A549 (cell line): ENCODE data around the gene GPD1L. TPM values are rescaled to one million over a fixed set of nuclear protein-coding genes. Genes with fewer than 3 reads are reported as not detected.
"Not testable (repeated sequence)": the region's sequence is repeated elsewhere in the genome, so short reads cannot be mapped to it uniquely, and the experiment has no call there.

Experiments used
- ATAC-seq, 2 experiments: fragments of 200-7000 bp in 1 of 2; fragments of >200 bp in 1 of 2; cut with Nextera tagmentation in 1 of 2; cut with Tn5 transposase in 1 of 2; 3 replicates each; pipeline versions ENCODE4 v1.8.0 to v1.9.1; 2018 to 2020; ENCODE audit warnings: mild to moderate bottlenecking in 1 of 2, moderate library complexity in 1 of 2
- CTCF ChIA-PET: fragments of 300-600 bp; sonication (Branson Sonifier 250); formaldehyde crosslinking; extraction: SDS; loops from one replicate; lab custom pipeline; 2021; ENCODE audit warnings: antibody characterized with exemption, inconsistent platforms; lab: Yijun Ruan, JAX
- POLR2A ChIA-PET: fragments of 350-600 bp; formaldehyde crosslinking; extraction: SDS; loops from one replicate; lab custom pipeline; 2021; ENCODE audit warnings: antibody characterized with exemption, inconsistent platforms; lab: Yijun Ruan, JAX
- DNase-seq, 2 experiments: peaks; one replicate each; pipeline versions ENCODE4 v3.0.0 to v3.0.0-alpha.2; 2011 to 2016; ENCODE audit warnings: low read depth in 1 of 2, low spot score in 1 of 2
- FAIRE-seq: peaks from 2 replicates; lab custom pipeline; 2011; peaks lifted over from hg19 to GRCh38; lab: Jason Lieb, UNC
- H3K27ac ChIP-seq, 2 experiments: fragments of >200 bp; sonication (Bioruptor Twin); formaldehyde crosslinking; 3 replicates each; pipeline ENCODE4 v1.5.1; 2016 to 2017
- H3K4me1 ChIP-seq: fragments of >200 bp; sonication (Bioruptor Twin); formaldehyde crosslinking; 3 replicates; pipeline ENCODE4 v1.6.1; 2016
- H3K4me2 ChIP-seq: fragments of >200 bp; sonication (Bioruptor Twin); formaldehyde crosslinking; 3 replicates; pipeline ENCODE4 v1.6.1; 2016
- H3K4me3 ChIP-seq: fragments of >200 bp; sonication (Bioruptor Twin); formaldehyde crosslinking; 3 replicates; pipeline ENCODE4 v1.5.1; 2016
- H3K9me3 ChIP-seq: fragments of >200 bp; sonication (Bioruptor Twin); formaldehyde crosslinking; 3 replicates; pipeline ENCODE4 v1.6.1; 2016
- BHLHE40 ChIP-seq: IDR thresholded peaks from 2 replicates; pipeline ENCODE4 v1.6.1; 2012; ENCODE audit warnings: low read depth, low read length, inconsistent platforms
- CEBPB ChIP-seq, 2 experiments: fragments of >200 bp in 1 of 2; sonication (Bioruptor Twin) in 1 of 2; formaldehyde crosslinking in 1 of 2; IDR thresholded peaks; 2 replicates each; pipeline ENCODE4 v1.6.1; 2012 to 2016
- CHD4 ChIP-seq: fragments of 200-600 bp; sonication (generic); IDR thresholded peaks from 2 replicates; pipeline ENCODE4 v1.6.1; 2016; ENCODE audit warnings: antibody characterized with exemption, mild to moderate bottlenecking, borderline replicate concordance
- E2F6 ChIP-seq: IDR thresholded peaks from 2 replicates; pipeline ENCODE4 v1.6.1; 2012; ENCODE audit warnings: low read depth, borderline replicate concordance
- EHMT2 ChIP-seq: fragments of 200-600 bp; sonication (generic); IDR thresholded peaks from 2 replicates; pipeline ENCODE4 v1.6.1; 2016; ENCODE audit warnings: antibody characterized with exemption, low read depth, mild to moderate bottlenecking, moderate library complexity
- ELK1 ChIP-seq: fragments of 150-350 bp; IDR thresholded peaks from 2 replicates; pipeline ENCODE4 v1.6.1; 2014; ENCODE audit warnings: low read depth, mild to moderate bottlenecking, low read length
- FOXS1 ChIP-seq: fragments of 250-450 bp; sonication (Bioruptor Pico); IDR thresholded peaks from 2 replicates; pipeline ENCODE4 v1.5.0; 2020; ENCODE audit warnings: mild to moderate bottlenecking, moderate library complexity
- GATA3 ChIP-seq: IDR thresholded peaks from 2 replicates; pipeline ENCODE4 v1.6.1; 2012; ENCODE audit warnings: borderline replicate concordance
- HDAC2 ChIP-seq: fragments of 200-600 bp; sonication (generic); IDR thresholded peaks from 2 replicates; pipeline ENCODE4 v1.6.1; 2016
- HOXA7 ChIP-seq: fragments of 250-450 bp; sonication (Bioruptor Pico); IDR thresholded peaks from 2 replicates; pipeline ENCODE4 v1.5.0; 2020; ENCODE audit warnings: mild to moderate bottlenecking, moderate library complexity
- HOXB5 ChIP-seq: fragments of 250-450 bp; sonication (Bioruptor Pico); IDR thresholded peaks from 2 replicates; pipeline ENCODE4 v1.5.0; 2020; ENCODE audit warnings: mild to moderate bottlenecking, moderate library complexity
- JUNB ChIP-seq: fragments of >200 bp; sonication (Bioruptor Twin); formaldehyde crosslinking; IDR thresholded peaks from 2 replicates; pipeline ENCODE4 v1.6.1; 2016
- KDM1A ChIP-seq: fragments of 200-600 bp; sonication (generic); IDR thresholded peaks from 2 replicates; pipeline ENCODE4 v1.6.1; 2016; ENCODE audit warnings: low read depth, mild to moderate bottlenecking
- MAFK ChIP-seq: fragments of 450-650 bp; IDR thresholded peaks from 2 replicates; pipeline ENCODE4 v1.6.1; 2014; ENCODE audit not compliant: partially characterized antibody
- MYC ChIP-seq: IDR thresholded peaks from 2 replicates; pipeline ENCODE4 v1.6.1; 2012; ENCODE audit warnings: mild to moderate bottlenecking, inconsistent platforms, low read length, improper control_type of control experiment, borderline replicate concordance
- RAD21 ChIP-seq, 2 experiments: fragments of >200 bp in 1 of 2; sonication (Bioruptor Twin) in 1 of 2; formaldehyde crosslinking in 1 of 2; IDR thresholded peaks in 1 of 2; conservative IDR thresholded peaks in 1 of 2; 2 replicates in 1 of 2; 3 replicates in 1 of 2; pipeline ENCODE4 v1.6.1; 2012 to 2018; ENCODE audit warnings: inconsistent platforms in 1 of 2
- RARB ChIP-seq: fragments of 250-450 bp; sonication (Bioruptor Pico); IDR thresholded peaks from 2 replicates; pipeline ENCODE4 v1.8.0; 2021; ENCODE audit warnings: mild to moderate bottlenecking, moderate library complexity
- RNF2 ChIP-seq: fragments of 200-600 bp; sonication (generic); IDR thresholded peaks from 2 replicates; pipeline ENCODE4 v1.6.1; 2016; ENCODE audit warnings: low read depth, mild to moderate bottlenecking, antibody characterized with exemption, moderate library complexity, borderline replicate concordance
- SREBF2 ChIP-seq: fragments of 450-650 bp; IDR thresholded peaks from 2 replicates; pipeline ENCODE4 v1.6.1; 2014; ENCODE audit warnings: mild to moderate bottlenecking, moderate library complexity
- TFCP2L1 ChIP-seq: fragments of 250-450 bp; sonication (Bioruptor Pico); IDR thresholded peaks from 2 replicates; pipeline ENCODE4 v1.5.0; 2021; ENCODE audit warnings: mild to moderate bottlenecking
- ZC3H11A ChIP-seq: fragments of 450-650 bp; IDR thresholded peaks from 2 replicates; pipeline ENCODE4 v1.6.1; 2014; ENCODE audit warnings: antibody characterized with exemption, mild to moderate bottlenecking
- ZFP36 ChIP-seq: fragments of 450-650 bp; IDR thresholded peaks from 2 replicates; pipeline ENCODE4 v1.6.1; 2014; ENCODE audit warnings: borderline replicate concordance; ENCODE audit not compliant: partially characterized antibody
- WGBS: methylation state at CpG from one replicate; pipeline ENCODE4 v1.1.6; 2017; ENCODE audit errors: missing lambda C conversion rate; 5-methylcytosine and 5-hydroxymethylcytosine counted together
- polyA plus RNA-seq, 4 experiments: library from polyadenylated mRNA; depleted of rRNA in 3 of 4; stranded (reverse); fragments of >200 nt; fragmentation: RNase III in 1 of 4; extraction: RNeasy Plus Mini Kit Qiagen cat#74134 plus additional on column Dnase treatment in 1 of 4; gene quantifications; 2 replicates in 3 of 4; 3 replicates in 1 of 4; pipeline ENCODE4 v1.2.3, GENCODE V29; 2011 to 2017
- TF ChIP-seq, protein P1 (sequence below): fragments of >200 bp; sonication (Bioruptor Twin); formaldehyde crosslinking; IDR thresholded peaks from 2 replicates; pipeline ENCODE4 v1.6.1; 2016
- TF ChIP-seq, protein P2 (sequence below): IDR thresholded peaks from 2 replicates; pipeline ENCODE4 v1.6.1; 2012
- TF ChIP-seq, protein P3 (sequence below): fragments of >200 bp; sonication (Bioruptor Twin); formaldehyde crosslinking; IDR thresholded peaks from 3 replicates; pipeline ENCODE4 v1.6.1; 2016

Gene GPD1L
- polyA plus RNA-seq, 2 of the 4 experiments (the other 2 are of a cell fraction), result 13.6 to 31.0 TPM

DNA sequence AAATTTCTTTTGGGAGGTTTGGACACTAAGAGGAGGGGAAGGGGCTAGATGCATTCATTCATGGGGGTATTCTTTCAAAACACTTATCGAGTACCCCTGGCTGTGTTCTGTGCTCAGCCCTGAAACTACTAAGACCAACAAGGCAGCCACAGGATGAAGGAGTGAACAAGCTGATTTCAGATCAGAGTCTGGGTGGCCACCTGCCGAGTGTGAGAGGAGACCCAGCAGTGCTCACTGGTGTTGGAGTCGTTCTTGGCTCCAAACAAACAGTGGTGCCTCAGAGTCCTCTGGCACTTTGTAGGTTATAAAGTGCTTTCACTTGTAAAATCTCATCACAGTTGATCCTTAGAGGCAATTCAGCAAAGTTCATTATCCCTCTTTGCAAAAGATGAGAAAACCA, 83.3 kb downstream of the GPD1L start:
- TF ChIP-seq HOXA7 (CRISPR knock-in tag) (no peak), SREBF2 (no peak), EHMT2 (no peak), CHD4 (no peak), FOXS1 (no peak), RARB (CRISPR knock-in tag) (no peak), RNF2 (no peak), MAFK (no peak), RAD21 (conservative IDR thresholded peaks at IDR 0.05 in 1 of 2, IDR thresholded peaks at IDR 0.05 in 1 of 2) (no peak), KDM1A (no peak), BHLHE40 (no peak), HOXB5 (CRISPR knock-in tag) (no peak)
- TF ChIP-seq, protein P1, sequence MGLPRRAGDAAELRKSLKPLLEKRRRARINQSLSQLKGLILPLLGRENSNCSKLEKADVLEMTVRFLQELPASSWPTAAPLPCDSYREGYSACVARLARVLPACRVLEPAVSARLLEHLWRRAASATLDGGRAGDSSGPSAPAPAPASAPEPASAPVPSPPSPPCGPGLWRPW, result no peak
- TF ChIP-seq, protein P2, sequence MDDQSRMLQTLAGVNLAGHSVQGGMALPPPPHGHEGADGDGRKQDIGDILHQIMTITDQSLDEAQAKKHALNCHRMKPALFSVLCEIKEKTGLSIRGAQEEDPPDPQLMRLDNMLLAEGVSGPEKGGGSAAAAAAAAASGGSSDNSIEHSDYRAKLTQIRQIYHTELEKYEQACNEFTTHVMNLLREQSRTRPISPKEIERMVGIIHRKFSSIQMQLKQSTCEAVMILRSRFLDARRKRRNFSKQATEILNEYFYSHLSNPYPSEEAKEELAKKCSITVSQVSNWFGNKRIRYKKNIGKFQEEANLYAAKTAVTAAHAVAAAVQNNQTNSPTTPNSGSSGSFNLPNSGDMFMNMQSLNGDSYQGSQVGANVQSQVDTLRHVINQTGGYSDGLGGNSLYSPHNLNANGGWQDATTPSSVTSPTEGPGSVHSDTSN, result no peak
- 24% methylated on average over 3 of the region's 3 CpGs for WGBS
- ATAC-seq (no peak), FAIRE-seq (no peak), DNase-seq (no peak)
- H3K4me3 ChIP-seq, result no peak overlapping the region
- no peak overlapping the region for H3K4me2 ChIP-seq
- no peaks in the 10 kb centered on the region for H3K9me3 ChIP-seq
- CTCF ChIA-PET, result no interaction called here
- POLR2A ChIA-PET, result no interaction called here
- H3K27ac ChIP-seq, result no peak overlapping the region
- no peaks in the 10 kb centered on the region for H3K4me1 ChIP-seq

- H3K9me3 ChIP-seq, H3K27ac ChIP-seq, H3K4me1 ChIP-seq, ATAC-seq, POLR2A ChIA-PET, DNase-seq, FAIRE-seq, H3K4me3 ChIP-seq, H3K4me2 ChIP-seq, CTCF ChIA-PET: not testable (repeated sequence)
- WGBS, result 54% methylated on average over 6 of the region's 6 CpGs
These were observed 84.1 kb downstream of the GPD1L start for GRCh38 chr3:32190556-32190955.

- FAIRE-seq (no peak), ATAC-seq (no peak), DNase-seq (no peak)
- Histone ChIP-seq H3K9me3 (no peaks in the 10 kb centered on the region), H3K4me2 (no peak overlapping the region), H3K4me1 (no peaks in the 10 kb centered on the region), H3K4me3 (no peak overlapping the region), H3K27ac (no peak overlapping the region)
- CTCF ChIA-PET, result interaction anchor here (0.6 kb wide), 1 partner anchor 82 kb away, joined by 3 read pairs; no protein-coding TSS in a partner anchor
- POLR2A ChIA-PET, result no interaction called here
- TF ChIP-seq EHMT2 (no peak), ZFP36 (no peak), CEBPB (IDR thresholded peaks at IDR 0.05) (no peak)
- TF ChIP-seq, all 56 proteins: peak for 0
These were observed 86.7 kb downstream of the GPD1L start for GRCh38 chr3:32193101-32193500.

DNA sequence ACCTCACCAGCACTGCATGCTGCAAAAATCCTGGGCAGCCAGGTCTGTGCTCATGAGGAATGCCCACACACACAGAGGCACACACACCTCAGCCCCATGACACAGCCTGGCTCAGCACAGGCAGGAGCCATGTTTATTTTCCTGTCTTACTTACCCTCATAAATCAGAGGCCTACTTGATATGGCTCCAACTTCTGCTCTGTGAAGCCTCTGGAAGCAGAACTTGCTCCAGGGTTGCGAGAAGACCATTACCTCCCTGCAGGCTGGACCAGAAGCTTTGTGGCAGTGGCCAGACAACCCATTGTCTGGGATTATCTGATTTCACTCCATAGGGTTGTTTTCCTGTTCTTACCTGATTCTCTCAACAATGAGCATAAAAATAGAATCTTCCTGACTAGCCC, 88.2 kb downstream of the GPD1L start:
- no peak for TF ChIP-seq TFCP2L1 (CRISPR knock-in tag)
- TF ChIP-seq GATA3, result no peak
- TF ChIP-seq ZC3H11A, result no peak
- no peak for TF ChIP-seq HOXB5 (CRISPR knock-in tag)
- no peak for TF ChIP-seq HDAC2
- no peak for TF ChIP-seq JUNB
- TF ChIP-seq MYC, result no peak
- no peak for TF ChIP-seq CEBPB (IDR thresholded peaks at IDR 0.05)
- no peak for TF ChIP-seq E2F6
- TF ChIP-seq, protein P1, result no peak
- TF ChIP-seq, protein P3, sequence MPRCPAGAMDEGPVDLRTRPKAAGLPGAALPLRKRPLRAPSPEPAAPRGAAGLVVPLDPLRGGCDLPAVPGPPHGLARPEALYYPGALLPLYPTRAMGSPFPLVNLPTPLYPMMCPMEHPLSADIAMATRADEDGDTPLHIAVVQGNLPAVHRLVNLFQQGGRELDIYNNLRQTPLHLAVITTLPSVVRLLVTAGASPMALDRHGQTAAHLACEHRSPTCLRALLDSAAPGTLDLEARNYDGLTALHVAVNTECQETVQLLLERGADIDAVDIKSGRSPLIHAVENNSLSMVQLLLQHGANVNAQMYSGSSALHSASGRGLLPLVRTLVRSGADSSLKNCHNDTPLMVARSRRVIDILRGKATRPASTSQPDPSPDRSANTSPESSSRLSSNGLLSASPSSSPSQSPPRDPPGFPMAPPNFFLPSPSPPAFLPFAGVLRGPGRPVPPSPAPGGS, result no peak
- no peak for TF ChIP-seq ELK1
- TF ChIP-seq CHD4, result no peak
- no peaks in the 10 kb centered on the region for H3K4me1 ChIP-seq
- WGBS, result 100% methylated on average over 1 of the region's 1 CpG
- DNase-seq, result no peak
- POLR2A ChIA-PET, result no interaction called here
- no peak for FAIRE-seq
- no peak for ATAC-seq
- H3K4me2 ChIP-seq, result no peak overlapping the region
- H3K27ac ChIP-seq, result no peak overlapping the region
- H3K9me3 ChIP-seq, result no peaks in the 10 kb centered on the region
- H3K4me3 ChIP-seq, result no peak overlapping the region
- CTCF ChIA-PET, result no interaction called here
